Renal cortical epithelial cell (primary cell): ENCODE measurements around the gene AJAP1. TPM values are rescaled to one million over a fixed set of nuclear protein-coding genes. Genes with fewer than 3 reads are reported as not detected.
A peak's percentile ranks its signal among the peaks of the same experiment; 100 is the strongest.

Source experiments
- DNase-seq: peaks from one replicate; pipeline ENCODE4 v3.0.0-alpha.2; 2011; ENCODE audit warnings: low read depth
- total RNA-seq: library from RNA; depleted of rRNA; stranded (reverse); fragments of >200 nt; gene quantifications from 2 replicates; pipeline ENCODE4 v1.2.3, GENCODE V29; 2014

Gene AJAP1
- total RNA-seq, 1 donor from 2014 or later: 12.2 TPM

DNA sequence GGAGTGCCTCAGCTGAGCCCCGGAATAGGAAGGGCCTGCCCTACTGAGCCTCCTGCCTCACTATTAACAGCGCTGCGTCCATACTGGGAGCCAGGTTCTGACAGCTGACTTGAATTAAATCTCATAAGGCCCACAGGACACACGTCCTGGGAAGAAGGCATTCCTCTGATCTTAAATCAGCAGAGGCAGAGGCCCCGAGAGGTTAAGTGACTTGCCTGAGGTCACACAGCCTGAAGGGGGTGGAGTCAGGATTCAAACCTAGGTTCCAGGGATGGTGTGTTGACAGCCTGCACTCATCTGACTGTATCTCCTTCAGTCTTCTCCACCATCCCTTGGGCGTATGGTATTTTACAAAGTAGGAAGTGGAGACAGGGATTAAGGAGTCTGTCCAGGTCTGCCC lies 79.8 kb downstream of the AJAP1 start:
- DNase-seq: no peak

GRCh38 chr1:4734791-4735190 lies 80.4 kb downstream of the AJAP1 start:
- no peak for DNase-seq

DNA sequence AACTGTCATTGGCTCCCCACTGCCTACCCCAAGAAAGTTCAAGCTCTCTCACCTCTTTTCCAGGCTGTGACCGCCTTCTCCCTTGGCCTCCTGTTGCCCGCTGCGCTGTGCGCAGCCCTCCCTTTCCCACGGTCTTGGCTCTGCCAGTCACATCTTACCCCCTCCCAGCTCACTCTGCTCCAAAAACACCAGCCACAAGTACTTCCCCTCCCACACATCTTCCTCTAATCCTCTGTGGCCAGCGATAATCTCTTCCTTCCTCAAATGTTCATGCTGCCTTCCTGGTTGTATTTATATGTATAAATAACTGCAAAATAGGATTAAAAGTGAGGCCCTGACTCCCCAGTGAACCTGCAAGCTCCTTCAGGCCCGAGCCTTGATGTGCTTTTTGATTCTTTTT lies 81.8 kb downstream of the AJAP1 start:
- DNase-seq: no peak

- DNase-seq: peak; percentile 62
These were observed 87.5 kb downstream of the AJAP1 start for GRCh38 chr1:4741876-4742423.

GRCh38 chr1:4743978-4744750 lies 89.8 kb downstream of the AJAP1 start:
- no peak for DNase-seq

GRCh38 chr1:4745560-4745959 lies 91.2 kb downstream of the AJAP1 start:
- peak; percentile 6 for DNase-seq

- no peak for DNase-seq
These were observed 95.0 kb downstream of the AJAP1 start for GRCh38 chr1:4749406-4749805.

GRCh38 chr1:4750177-4750576 lies 95.8 kb downstream of the AJAP1 start:
- DNase-seq: no peak

DNA sequence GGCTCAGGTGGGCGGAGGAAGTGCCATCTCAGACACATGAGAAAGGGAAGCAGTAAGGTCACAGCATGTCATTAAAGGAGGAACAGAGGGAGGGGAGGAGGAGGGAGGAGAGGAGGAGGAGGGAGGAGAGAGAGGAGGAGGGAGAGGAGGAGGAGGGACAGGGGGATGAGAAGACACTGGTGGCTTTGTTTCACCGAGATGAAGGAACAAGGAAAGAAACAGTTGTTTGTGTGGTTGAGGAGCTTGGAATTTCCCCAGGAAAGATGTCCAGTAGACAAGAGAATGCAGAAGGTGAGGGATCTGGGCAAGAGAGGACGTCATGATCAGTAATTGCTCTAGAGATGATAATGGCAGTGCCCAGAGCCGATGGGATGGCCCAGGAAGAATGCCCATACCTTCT lies 97.7 kb downstream of the AJAP1 start:
- DNase-seq: no peak

DNA sequence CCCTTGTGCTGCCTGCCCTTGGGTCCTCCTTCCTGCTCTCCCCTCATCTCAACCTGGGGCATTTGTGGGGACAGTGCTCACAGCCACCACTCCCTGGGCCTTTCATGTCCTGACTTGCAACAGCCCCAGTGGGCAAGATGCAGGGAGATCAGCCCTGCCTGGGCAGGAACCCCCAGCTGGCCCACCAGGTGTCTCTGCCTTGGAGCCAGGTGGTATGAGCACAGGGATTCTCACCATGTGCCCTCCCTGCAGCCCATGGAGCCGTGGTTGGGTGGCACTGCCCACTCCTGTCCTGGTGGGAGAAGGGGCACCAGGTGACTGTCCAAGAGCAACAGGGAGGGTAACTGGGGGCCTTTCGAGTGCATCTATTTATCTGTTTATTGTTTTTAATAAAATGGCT lies 100.4 kb downstream of the AJAP1 start:
- no peak for DNase-seq

- DNase-seq: peak; percentile 85
These were observed 101.0 kb downstream of the AJAP1 start for GRCh38 chr1:4755301-4755845.

- no peak for DNase-seq
These were observed 101.6 kb downstream of the AJAP1 start for GRCh38 chr1:4755864-4756504.

DNA sequence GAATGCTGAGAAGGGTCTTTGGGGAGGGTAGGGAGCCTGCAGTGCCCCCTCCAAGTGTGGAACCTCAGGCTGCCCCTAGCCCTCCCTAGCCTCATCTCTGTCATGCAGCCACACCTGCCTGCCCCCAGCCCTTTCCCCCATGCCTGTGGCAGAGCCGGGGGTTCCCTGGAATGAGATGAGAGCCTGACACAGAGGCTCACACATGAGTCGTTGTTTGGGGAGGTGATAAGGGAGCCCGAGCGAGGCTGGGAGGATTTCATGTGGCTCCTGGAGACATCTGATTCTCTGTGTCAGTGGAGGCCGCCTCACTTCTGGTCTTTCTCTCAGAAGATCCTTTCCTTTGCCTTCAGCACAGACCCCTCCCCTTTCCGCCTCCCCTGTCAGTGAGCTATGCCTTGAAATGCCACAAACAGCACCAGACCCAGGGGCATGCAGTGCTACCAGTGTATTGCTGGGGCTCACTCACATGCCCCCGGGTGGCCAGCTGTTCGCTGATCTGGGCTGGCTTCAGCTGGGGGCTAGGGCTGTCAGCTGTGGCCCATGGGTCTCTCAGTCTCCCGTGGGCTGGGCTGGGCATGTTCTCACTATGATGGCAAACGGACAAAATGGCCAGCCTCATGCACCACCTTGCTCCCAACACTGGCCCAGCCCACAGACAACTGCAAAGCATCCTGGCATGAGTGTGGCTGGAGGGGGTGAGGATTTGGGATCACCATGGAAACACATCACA lies 102.6 kb downstream of the AJAP1 start:
- DNase-seq: no peak

DNA sequence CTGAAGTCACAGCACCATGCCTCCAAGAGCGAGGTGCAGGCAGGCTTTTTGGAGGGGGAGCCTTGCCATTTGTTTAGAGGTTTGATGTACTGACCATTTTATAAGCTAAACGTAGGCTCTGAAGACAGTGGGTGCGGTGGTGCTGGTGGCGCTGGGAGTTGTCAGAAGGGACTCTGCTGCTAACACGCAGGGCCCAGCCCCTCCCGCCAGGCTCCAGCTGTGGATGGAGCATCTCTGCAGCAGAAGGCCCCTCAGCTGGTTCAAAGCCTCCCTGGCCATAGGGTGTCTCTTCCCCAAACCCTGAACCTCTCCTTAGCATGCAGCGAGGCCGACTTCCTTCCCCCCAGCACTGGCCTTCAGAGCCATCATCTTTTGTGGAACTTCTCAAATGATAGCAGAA lies 105.3 kb downstream of the AJAP1 start:
- DNase-seq: no peak

DNA sequence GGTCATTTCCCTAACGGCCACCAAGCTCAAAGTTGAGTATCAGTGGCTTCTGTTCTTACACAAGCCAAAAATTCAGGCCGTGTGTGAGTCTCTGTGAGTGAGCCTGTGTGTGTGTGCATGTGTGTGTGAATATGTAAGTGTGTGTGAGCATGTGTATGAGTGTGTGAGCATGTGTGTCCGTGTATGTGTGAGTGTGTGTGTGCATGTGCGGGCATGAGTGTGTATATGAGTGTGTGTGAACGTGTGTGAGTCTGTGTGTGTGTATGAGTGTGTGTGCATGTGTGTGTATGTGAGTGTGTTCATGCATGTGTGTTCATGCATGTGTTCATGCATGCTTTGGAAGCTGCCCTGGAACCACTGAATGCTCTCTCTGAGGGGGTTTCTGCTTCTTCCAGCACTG lies 105.7 kb downstream of the AJAP1 start:
- DNase-seq: no peak

DNA sequence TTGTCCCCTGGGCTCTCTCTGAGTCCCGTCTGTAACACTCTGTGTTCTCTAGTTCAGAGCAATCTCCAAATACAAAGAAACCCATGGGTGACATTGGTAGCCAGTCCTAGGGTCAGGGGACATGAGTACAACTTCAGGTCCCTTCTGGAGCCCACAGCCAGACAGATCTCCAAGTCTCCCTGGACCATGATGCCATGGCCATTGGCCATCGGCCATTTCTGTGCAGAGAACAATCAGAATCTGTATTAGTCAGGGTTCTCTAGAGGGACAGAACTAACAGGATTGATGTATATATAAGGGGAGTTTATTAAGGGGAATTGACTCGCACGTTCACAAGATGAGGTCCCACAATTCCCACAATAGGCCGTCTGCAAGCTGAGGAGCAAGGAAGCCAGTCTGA lies 106.9 kb downstream of the AJAP1 start:
- no peak for DNase-seq

- no peak for DNase-seq
These were observed 107.7 kb downstream of the AJAP1 start for GRCh38 chr1:4762146-4762545.

DNA sequence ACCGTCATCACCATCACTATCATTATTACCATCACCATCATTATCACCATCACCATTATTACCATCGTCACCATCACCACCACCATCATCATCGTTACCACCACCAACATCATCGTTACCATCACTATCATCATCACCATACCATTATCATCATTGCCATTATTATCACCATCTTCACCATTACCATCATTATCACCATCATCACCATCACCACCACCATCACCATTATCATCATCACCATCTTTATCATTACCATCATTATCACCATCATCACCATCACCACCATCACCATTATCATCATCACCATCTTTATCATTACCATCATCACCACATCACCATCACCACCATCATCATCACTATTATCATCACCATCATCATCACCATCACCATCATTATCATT lies 112.9 kb downstream of the AJAP1 start:
- no peak for DNase-seq

DNA sequence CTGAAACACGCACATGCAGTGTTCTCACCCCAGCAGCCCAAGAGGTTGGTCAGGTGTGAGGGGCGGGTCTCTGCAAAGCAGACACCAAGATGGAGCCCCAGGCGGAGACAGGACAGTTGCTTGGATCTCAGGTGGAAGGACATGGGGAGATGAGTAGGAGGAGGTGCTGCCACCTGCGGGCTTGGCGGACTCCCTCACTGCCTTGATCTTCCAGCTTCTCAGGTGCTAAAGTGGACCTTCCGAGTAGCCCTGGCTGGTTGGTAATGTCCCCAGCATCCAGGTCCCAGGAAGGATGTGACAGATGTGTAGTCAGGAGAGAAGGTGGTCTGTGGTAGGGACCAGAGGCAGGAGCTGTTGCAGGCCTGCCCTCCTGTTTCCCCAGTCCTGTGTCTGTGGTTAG lies 114.1 kb downstream of the AJAP1 start:
- no peak for DNase-seq

DNA sequence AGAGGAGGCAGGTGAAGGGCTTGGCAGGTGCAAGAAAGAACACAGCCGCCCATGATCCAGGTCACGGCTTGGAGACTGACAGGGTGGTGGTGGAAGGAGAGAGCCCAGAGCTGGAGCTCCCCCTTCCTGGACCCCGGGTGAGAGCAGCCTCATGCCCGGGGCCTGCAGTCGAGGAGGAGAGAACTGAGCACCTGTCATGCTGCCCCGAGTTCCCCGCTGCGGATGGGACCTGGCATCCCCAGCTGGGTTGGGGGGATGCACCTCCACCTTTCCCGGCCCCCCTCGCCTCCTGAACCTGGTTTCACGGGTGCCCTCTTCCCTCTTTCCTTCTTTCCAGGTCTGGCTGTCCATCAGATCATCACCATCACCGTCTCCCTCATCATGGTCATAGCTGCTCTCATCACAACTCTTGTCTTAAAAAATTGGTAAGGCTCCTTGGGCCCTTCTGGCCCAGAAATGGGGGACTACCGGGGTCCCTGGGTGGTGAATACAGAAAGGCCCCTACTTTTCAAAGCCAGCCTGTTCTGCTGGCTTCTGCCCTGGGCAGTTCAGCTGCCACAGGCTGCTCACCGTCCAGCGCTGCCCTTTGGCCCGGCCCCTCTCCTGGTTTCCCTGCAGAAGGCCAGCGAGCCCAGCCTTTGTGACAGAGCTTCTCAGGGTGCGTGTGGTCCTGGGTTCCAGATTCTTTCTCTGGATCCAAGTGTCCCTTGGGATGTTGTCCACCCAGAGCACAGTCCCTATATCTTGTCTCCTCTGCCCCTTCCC lies 115.3 kb downstream of the AJAP1 start:
- DNase-seq: no peak

DNA sequence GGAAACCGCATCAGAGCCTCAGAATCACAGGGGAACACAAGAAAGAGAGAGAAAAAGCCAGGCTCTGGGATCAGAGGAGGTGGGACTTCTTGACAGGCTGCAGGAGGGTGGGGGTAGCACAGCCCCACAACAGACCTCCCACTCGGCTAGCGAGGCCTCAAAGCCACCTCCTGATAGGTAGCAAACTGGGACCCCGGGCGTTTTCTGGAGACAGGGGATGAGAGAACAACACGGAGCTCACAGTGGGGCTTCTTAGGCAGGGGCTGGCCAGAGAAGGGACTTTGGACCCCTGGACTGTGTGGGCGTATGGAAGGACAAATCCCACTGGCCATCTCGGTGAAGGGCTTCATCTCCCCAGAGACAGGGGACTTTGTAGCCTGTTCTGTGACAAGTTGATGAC lies 116.3 kb downstream of the AJAP1 start:
- no peak for DNase-seq

GRCh38 chr1:4771267-4771666 lies 116.9 kb downstream of the AJAP1 start:
- no peak for DNase-seq
